Caco-2 (cell line): Measurements from ENCODE around the gene PGS1. TPM values are rescaled to one million over a fixed set of nuclear protein-coding genes. Genes with fewer than 3 reads are reported as not detected.

Experiments used
- BruUV-seq: library from RNA; stranded (reverse); fragments of 400-500 nt; replicated peaks from 2 replicates; lab custom pipeline; 2021; lab: Mats Ljungman, UMichigan
- CTCF ChIA-PET: fragments of 300-600 bp; sonication (Branson Sonifier 250); formaldehyde crosslinking; loops from one replicate; lab custom pipeline; 2022; ENCODE audit warnings: antibody characterized with exemption; lab: Charles Lee
- POLR2A ChIA-PET: fragments of 300-600 bp; sonication (Branson Sonifier 250); formaldehyde crosslinking; loops from one replicate; lab custom pipeline; 2022; ENCODE audit warnings: antibody characterized with exemption; lab: Charles Lee
- DNase-seq, 2 experiments: peaks; one replicate each; pipeline versions ENCODE4 v3.0.0 to v3.0.0-alpha.2; 2020 to 2022
- H3K27me3 ChIP-seq: replicated peaks from 2 replicates; pipeline ENCODE4 v1.6.0; 2011; ENCODE audit warnings: low read length; ENCODE audit not compliant: control insufficient read depth, insufficient read depth
- H3K36me3 ChIP-seq: 2 replicates; pipeline ENCODE4 v1.5.1; 2011; ENCODE audit warnings: low read length; ENCODE audit not compliant: control insufficient read depth, insufficient read depth
- H3K4me1 ChIP-seq: fragments of 250-450 bp; sonication (Bioruptor Pico); 2 replicates; pipeline ENCODE4 v1.5.1; 2020; ENCODE audit warnings: mild to moderate bottlenecking
- H3K4me3 ChIP-seq: 2 replicates; pipeline ENCODE4 v1.5.1; 2011; ENCODE audit warnings: low read depth, mild to moderate bottlenecking, control low read depth, low read length
- H3K9me3 ChIP-seq: fragments of 250-450 bp; sonication (Bioruptor Pico); 2 replicates; pipeline ENCODE4 v1.5.1; 2020; ENCODE audit warnings: mild to moderate bottlenecking, moderate library complexity
- H3K27ac Mint-ChIP-seq: one replicate; pipeline ENCODE4 v1.8.0; 2022; ENCODE audit warnings: mixed read lengths; ENCODE audit not compliant: unreplicated experiment
- H3K27me3 Mint-ChIP-seq: one replicate; pipeline ENCODE4 v1.8.0; 2022; ENCODE audit warnings: mixed read lengths; ENCODE audit not compliant: insufficient read depth, unreplicated experiment
- H3K36me3 Mint-ChIP-seq: one replicate; pipeline ENCODE4 v1.8.0; 2022; ENCODE audit warnings: mild to moderate bottlenecking, mixed read lengths; ENCODE audit not compliant: insufficient read depth, unreplicated experiment
- H3K4me1 Mint-ChIP-seq: one replicate; pipeline ENCODE4 v1.8.0; 2022; ENCODE audit warnings: low read depth, mixed read lengths; ENCODE audit not compliant: unreplicated experiment
- H3K4me3 Mint-ChIP-seq: one replicate; pipeline ENCODE4 v1.8.0; 2022; ENCODE audit warnings: mild to moderate bottlenecking, moderate library complexity, mixed read lengths; ENCODE audit not compliant: unreplicated experiment
- H3K9me3 Mint-ChIP-seq: one replicate; pipeline ENCODE4 v1.8.0; 2022; ENCODE audit warnings: mixed read lengths; ENCODE audit not compliant: unreplicated experiment
- CTCF ChIP-seq, 2 experiments: fragments of 200-600 bp in 1 of 2; IDR thresholded peaks; 1 replicate in 1 of 2; 2 replicates in 1 of 2; pipeline versions ENCODE4 v1.5.1 to v1.8.0; 2011 to 2022; ENCODE audit warnings: antibody characterized with exemption in 1 of 2, control low read depth in 1 of 2, inconsistent platforms in 1 of 2, low read depth in 1 of 2, low read length in 1 of 2, mild to moderate bottlenecking in 1 of 2, moderate library complexity in 1 of 2; ENCODE audit not compliant: insufficient read depth in 1 of 2, severe bottlenecking in 1 of 2, unreplicated experiment in 1 of 2
- intact Hi-C: fragments of 100-400 bp; cut with micrococcal nuclease; formaldehyde crosslinking; loops from one replicate; pipeline ENCODE4 v1.10.0; 2022; ENCODE audit not compliant: unreplicated experiment
- total RNA-seq: library from RNA; stranded (reverse); gene quantifications from 2 replicates; pipeline ENCODE4 v1.2.3, GENCODE V29; 2022

The PGS1 gene
- total RNA-seq, 1 experiment from 2014 or later, result 54.1 TPM

GRCh38 chr17:78346605-78347250, 31.7 kb upstream of the PGS1 start:
- H3K4me1 ChIP-seq, result peaks cover 18% of the 10 kb centered on the region
- no peak overlapping the region for H3K4me3 Mint-ChIP-seq
- ChIA-PET POLR2A (interaction anchor here (0.6 kb wide), 1 partner anchor 13 kb away, joined by 3 read pairs; the partner anchor contains the start of gene SOCS3), CTCF (interaction anchor here (1.3 kb wide), 1 partner anchor 32 kb away, joined by 3 read pairs; no protein-coding TSS in a partner anchor)
- H3K27ac Mint-ChIP-seq, result no peak overlapping the region
- H3K27me3 Mint-ChIP-seq, result no peaks in the 10 kb centered on the region
- intact Hi-C loops, result no loop called here
- no peaks in the 10 kb centered on the region for H3K9me3 Mint-ChIP-seq
- no TSS peak for BruUV-seq
- H3K9me3 ChIP-seq, result no peaks in the 10 kb centered on the region
- TF ChIP-seq CTCF (IDR thresholded peaks at IDR 0.05; ENCODE audit: insufficient read depth in 1 of 2, low read depth in 1 of 2, low read length in 1 of 2, severe bottlenecking in 1 of 2, unreplicated experiment in 1 of 2), result no peak
- DNase-seq, result no peak
- H3K36me3 Mint-ChIP-seq, result no peaks in the 10 kb centered on the region
- no peaks in the 10 kb centered on the region; the same call in 1 of the 2 replicates for H3K27me3 ChIP-seq
- peaks cover 7% of the 10 kb centered on the region for H3K4me1 Mint-ChIP-seq
- H3K36me3 ChIP-seq, result no peaks in the 10 kb centered on the region
- no peak overlapping the region for H3K4me3 ChIP-seq

DNA sequence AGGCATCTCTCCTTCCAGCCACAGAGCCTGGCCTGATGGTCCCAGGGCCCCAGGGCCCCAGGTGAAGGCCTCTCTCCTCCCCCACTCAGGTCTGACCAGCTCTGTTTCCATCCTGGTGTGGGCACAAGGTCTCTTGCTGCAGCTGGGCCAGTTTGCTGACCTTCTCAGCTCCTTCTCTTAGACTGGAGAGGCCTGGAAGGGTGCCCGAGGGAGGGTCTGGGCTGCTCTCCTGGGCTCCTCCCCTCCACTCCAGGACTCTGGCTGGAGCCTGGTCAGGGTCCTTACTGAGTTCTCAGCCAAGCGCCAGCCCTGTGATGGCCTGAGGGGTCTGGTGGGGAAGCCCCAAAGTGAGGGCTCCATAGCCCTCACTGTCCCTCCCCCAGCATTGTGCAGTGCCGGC, 31.0 kb upstream of the PGS1 start:
- H3K27me3 ChIP-seq, result no peaks in the 10 kb centered on the region; the same call in 1 of the 2 replicates
- intact Hi-C loops, result no loop called here
- CTCF ChIA-PET, result no interaction called here

More for the DNA sequence above, 31.0 kb upstream of the PGS1 start:
- no peaks in the 10 kb centered on the region for H3K36me3 ChIP-seq
- Mint-ChIP-seq H3K36me3 (no peaks in the 10 kb centered on the region), H3K27me3 (no peaks in the 10 kb centered on the region), H3K4me1 (peaks cover 7% of the 10 kb centered on the region), H3K4me3 (no peak overlapping the region), H3K27ac (no peak overlapping the region), H3K9me3 (no peaks in the 10 kb centered on the region)
- DNase-seq, result no peak
- H3K4me3 ChIP-seq, result no peak overlapping the region
- no peak for TF ChIP-seq CTCF (IDR thresholded peaks at IDR 0.05; ENCODE audit: insufficient read depth in 1 of 2, low read depth in 1 of 2, low read length in 1 of 2, severe bottlenecking in 1 of 2, unreplicated experiment in 1 of 2)
- no TSS peak for BruUV-seq
- POLR2A ChIA-PET, result interaction anchor here (0.6 kb wide), 2 partner anchors 12 to 33 kb away, joined by 3 read pairs; partner anchors contain the start of gene SOCS3
- H3K9me3 ChIP-seq, result no peaks in the 10 kb centered on the region
- H3K4me1 ChIP-seq, result peaks cover 20% of the 10 kb centered on the region
